A673 (cell line): ENCODE results near the gene F8A1. TPM values are rescaled to one million over a fixed set of nuclear protein-coding genes. Genes with fewer than 3 reads are reported as not detected.
"Not testable (repeated sequence)": the region's sequence is repeated elsewhere in the genome, so short reads cannot be mapped to it uniquely, and the experiment has no call there.

Experiments
- BruUV-seq: library from RNA; stranded (reverse); fragments of 400-500 nt; replicated peaks from 2 replicates; lab custom pipeline; 2021; lab: Mats Ljungman, UMichigan
- CTCF ChIA-PET: fragments of 300-600 bp; sonication (Branson Sonifier 250); formaldehyde crosslinking; loops from one replicate; lab custom pipeline; 2022; ENCODE audit warnings: antibody characterized with exemption; lab: Charles Lee
- POLR2A ChIA-PET: fragments of 300-600 bp; sonication (Branson Sonifier 250); formaldehyde crosslinking; loops from one replicate; lab custom pipeline; 2022; ENCODE audit warnings: antibody characterized with exemption; ENCODE audit not compliant: low non-redundant PET; lab: Charles Lee
- DNase-seq: peaks from one replicate; pipeline ENCODE4 v3.0.0-alpha.2; 2015; ENCODE audit warnings: low spot score
- H3K27ac ChIP-seq: fragments of 200-600 bp; sonication (generic); 2 replicates; pipeline ENCODE4 v1.5.1; 2016; ENCODE audit warnings: mixed run types, low read depth, mild to moderate bottlenecking, mixed read lengths, antibody characterized with exemption, low read length; ENCODE audit not compliant: poor library complexity, severe bottlenecking
- H3K27me3 ChIP-seq: fragments of 200-600 bp; sonication (generic); replicated peaks from 2 replicates; pipeline ENCODE4 v1.6.1; 2017; ENCODE audit warnings: mixed run types, low read depth, mild to moderate bottlenecking, mixed read lengths, antibody characterized with exemption, low read length; ENCODE audit not compliant: insufficient read depth, poor library complexity
- H3K36me3 ChIP-seq: fragments of 200-600 bp; sonication (generic); 2 replicates; pipeline ENCODE4 v1.6.1; 2016; ENCODE audit warnings: mixed run types, mild to moderate bottlenecking, mixed read lengths, antibody characterized with exemption, low read length; ENCODE audit not compliant: insufficient read depth, poor library complexity, severe bottlenecking
- H3K4me1 ChIP-seq: fragments of 200-600 bp; sonication (generic); 2 replicates; pipeline ENCODE4 v1.6.1; 2017; ENCODE audit warnings: mixed run types, mild to moderate bottlenecking, mixed read lengths, antibody characterized with exemption, low read length; ENCODE audit not compliant: insufficient read depth, poor library complexity, severe bottlenecking
- H3K4me3 ChIP-seq: fragments of 200-600 bp; sonication (generic); 2 replicates; pipeline ENCODE4 v1.5.1; 2016; ENCODE audit warnings: low read depth, mixed run types, mild to moderate bottlenecking, mixed read lengths, low read length; ENCODE audit not compliant: poor library complexity, severe bottlenecking
- H3K9me3 ChIP-seq: fragments of 200-600 bp; sonication (generic); 2 replicates; pipeline ENCODE4 v1.6.1; 2016; ENCODE audit warnings: mixed run types, low read depth, mild to moderate bottlenecking, mixed read lengths, antibody characterized with exemption, low read length; ENCODE audit not compliant: poor library complexity, severe bottlenecking
- CTCF ChIP-seq: fragments of 300-800, 200-600 bp; sonication (generic); conservative IDR thresholded peaks from 2 replicates; pipeline ENCODE4 v1.5.1; 2017; ENCODE audit warnings: low read depth, mild to moderate bottlenecking, antibody characterized with exemption, low read length, moderate library complexity, mixed read lengths
- EZH2 ChIP-seq: fragments of 200-600 bp; sonication (generic); IDR thresholded peaks from 2 replicates; pipeline ENCODE4 v1.6.1; 2017; ENCODE audit warnings: borderline replicate concordance, low read depth, mild to moderate bottlenecking, mixed read lengths, antibody characterized with exemption, low read length; ENCODE audit not compliant: poor library complexity, severe bottlenecking
- intact Hi-C: fragments of 100-400 bp; cut with micrococcal nuclease; formaldehyde crosslinking; loops from one replicate; pipeline ENCODE4 v1.10.0; 2022; ENCODE audit not compliant: unreplicated experiment
- total RNA-seq: library from RNA; stranded (reverse); gene quantifications from 2 replicates; pipeline ENCODE4 v1.2.3, GENCODE V29; 2021

Gene F8A1
- total RNA-seq, 1 experiment from 2014 or later: 25.0 TPM

GRCh38 chrX:154902408-154902807, 16.3 kb downstream of the F8A1 start:
- BruUV-seq: no TSS peak
- H3K27ac ChIP-seq: no peak overlapping the region
- intact Hi-C loops: no loop called here
- CTCF ChIA-PET: no interaction called here
- H3K4me3 ChIP-seq: no peak overlapping the region
- H3K36me3 ChIP-seq: no peaks in the 10 kb centered on the region
- POLR2A ChIA-PET: no interaction called here
- TF ChIP-seq EZH2 (no peak), CTCF (no peak)
- no peaks in the 10 kb centered on the region for H3K4me1 ChIP-seq
- no peak for DNase-seq
- no peaks in the 10 kb centered on the region for H3K9me3 ChIP-seq
- no peaks in the 10 kb centered on the region for H3K27me3 ChIP-seq

- H3K36me3 ChIP-seq: no peaks in the 10 kb centered on the region
- no peaks in the 10 kb centered on the region for H3K4me1 ChIP-seq
- BruUV-seq: no TSS peak
- no peak overlapping the region for H3K4me3 ChIP-seq
- no peak for DNase-seq
- ChIA-PET CTCF (no interaction called here), POLR2A (no interaction called here)
- TF ChIP-seq CTCF (no peak), EZH2 (no peak)
- H3K9me3 ChIP-seq: no peaks in the 10 kb centered on the region
- no peak overlapping the region for H3K27ac ChIP-seq
- no peaks in the 10 kb centered on the region for H3K27me3 ChIP-seq
- intact Hi-C loops: no loop called here
Observed at GRCh38 chrX:154908821-154909220, 22.7 kb downstream of the F8A1 start.

- H3K4me3 ChIP-seq, POLR2A ChIA-PET, CTCF ChIA-PET, H3K27me3 ChIP-seq, H3K4me1 ChIP-seq, BruUV-seq, DNase-seq, H3K9me3 ChIP-seq, H3K27ac ChIP-seq, H3K36me3 ChIP-seq: not testable (repeated sequence)
- intact Hi-C loops: loop anchor here (10.0 kb wide), 2 partner anchors 145 to 225 kb away; no protein-coding TSS in a partner anchor
Observed at GRCh38 chrX:154910048-154910447, 23.9 kb downstream of the F8A1 start.

- DNase-seq, H3K27me3 ChIP-seq, BruUV-seq, CTCF ChIA-PET, H3K36me3 ChIP-seq, POLR2A ChIA-PET, H3K27ac ChIP-seq, H3K4me3 ChIP-seq, H3K9me3 ChIP-seq, H3K4me1 ChIP-seq: not testable (repeated sequence)
- intact Hi-C loops: loop anchor here (10.0 kb wide), 2 partner anchors 144 to 224 kb away; no protein-coding TSS in a partner anchor
Observed at GRCh38 chrX:154910528-154910927, 24.4 kb downstream of the F8A1 start.
